ENCODE results near the gene ATP1B2.

- TF ChIP-seq, protein P1, sequence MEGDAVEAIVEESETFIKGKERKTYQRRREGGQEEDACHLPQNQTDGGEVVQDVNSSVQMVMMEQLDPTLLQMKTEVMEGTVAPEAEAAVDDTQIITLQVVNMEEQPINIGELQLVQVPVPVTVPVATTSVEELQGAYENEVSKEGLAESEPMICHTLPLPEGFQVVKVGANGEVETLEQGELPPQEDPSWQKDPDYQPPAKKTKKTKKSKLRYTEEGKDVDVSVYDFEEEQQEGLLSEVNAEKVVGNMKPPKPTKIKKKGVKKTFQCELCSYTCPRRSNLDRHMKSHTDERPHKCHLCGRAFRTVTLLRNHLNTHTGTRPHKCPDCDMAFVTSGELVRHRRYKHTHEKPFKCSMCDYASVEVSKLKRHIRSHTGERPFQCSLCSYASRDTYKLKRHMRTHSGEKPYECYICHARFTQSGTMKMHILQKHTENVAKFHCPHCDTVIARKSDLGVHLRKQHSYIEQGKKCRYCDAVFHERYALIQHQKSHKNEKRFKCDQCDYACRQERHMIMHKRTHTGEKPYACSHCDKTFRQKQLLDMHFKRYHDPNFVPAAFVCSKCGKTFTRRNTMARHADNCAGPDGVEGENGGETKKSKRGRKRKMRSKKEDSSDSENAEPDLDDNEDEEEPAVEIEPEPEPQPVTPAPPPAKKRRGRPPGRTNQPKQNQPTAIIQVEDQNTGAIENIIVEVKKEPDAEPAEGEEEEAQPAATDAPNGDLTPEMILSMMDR (IDR thresholded peaks at IDR 0.05), result peak in 6 of 7 experiments; percentile 62 to 100 (median 99)
- TF ChIP-seq POLR2A (IDR thresholded peaks at IDR 0.05), result no peak
- peak; percentile 48 to 93 (median 64) for TF ChIP-seq POLR2AphosphoS5 (IDR thresholded peaks at IDR 0.05)
Measured at GRCh38 chr17:7687908-7688807, 37.4 kb downstream of the ATP1B2 start, which contains the start of gene WRAP53.

All from stomach (tissue), 4 donors.